Uterus (tissue), 4 donors: Measurements from ENCODE around the gene KRTAP5-5. TPM values are rescaled to one million over a fixed set of nuclear protein-coding genes. Genes with fewer than 3 reads are reported as not detected.

Source experiments
- DNase-seq, 2 donors: peaks; one replicate each; pipeline ENCODE4 v3.0.0-alpha.2; 2019 to 2020
- H3K27ac ChIP-seq, 2 donors: fragments of 200-600 bp; sonication (generic); 1 replicate in 1 of 2; 2 replicates in 1 of 2; pipeline ENCODE4 v1.5.1; 2016 to 2018
- H3K27me3 ChIP-seq, 2 donors: fragments of 200-600 bp; sonication (generic); one replicate each; pipeline ENCODE4 v1.5.1; 2018 to 2019; ENCODE audit warnings: control low read depth in 1 of 2
- H3K36me3 ChIP-seq, 2 donors: fragments of 200-600 bp; sonication (generic); one replicate each; pipeline ENCODE4 v1.5.1; 2019; ENCODE audit warnings: control low read depth in 1 of 2
- H3K4me1 ChIP-seq, 2 donors: fragments of 200-600 bp; sonication (generic); one replicate each; pipeline ENCODE4 v1.5.1; 2018 to 2019; ENCODE audit warnings: control low read depth in 1 of 2
- H3K4me3 ChIP-seq, 2 donors: fragments of 200-600 bp; sonication (generic); 1 replicate in 1 of 2; 2 replicates in 1 of 2; pipeline ENCODE4 v1.5.1; 2018 to 2019; ENCODE audit warnings: mild to moderate bottlenecking in 1 of 2
- H3K9me3 ChIP-seq, 2 donors: fragments of 200-600 bp; sonication (generic); one replicate each; pipeline ENCODE4 v1.5.1; 2019; ENCODE audit warnings: control low read depth in 1 of 2
- CTCF ChIP-seq, 4 experiments: fragments of 200-600 bp in 2 of 4; fragments of 450-650 bp in 2 of 4; sonication (generic) in 2 of 4; IDR thresholded peaks; one replicate each; pipeline ENCODE4 v1.5.1; 2016 to 2019; ENCODE audit warnings: antibody characterized with exemption in 4 of 4, mild to moderate bottlenecking in 2 of 4, moderate library complexity in 1 of 4
- POLR2A ChIP-seq, 2 donors: fragments of 450-650 bp; IDR thresholded peaks; one replicate each; pipeline ENCODE4 v1.6.1; 2016; ENCODE audit warnings: antibody characterized with exemption in 2 of 2, mild to moderate bottlenecking in 1 of 2, moderate library complexity in 1 of 2
- intact Hi-C: fragments of 100-400 bp; cut with DNase I; formaldehyde crosslinking; loops from one replicate; pipeline ENCODE4 v1.15.1; 2023; ENCODE audit warnings: low total_unique reads
- total RNA-seq, 4 donors: library from RNA; depleted of rRNA in 3 of 4; stranded (reverse); fragments of >200 nt in 3 of 4; gene quantifications; one replicate each; pipeline versions ENCODE4 v1.1.0 to v1.2.4, GENCODE V29; 2014 to 2023
- donor health status: DM: yes; HTN: yes; CAD: no.

KRTAP5-5 gene
- total RNA-seq, 4 donors from 2014 or later = not detected

GRCh38 chr11:1632053-1632714 is 2.6 kb downstream of the KRTAP5-5 start:
- no peak overlapping the region for H3K27ac ChIP-seq
- no peaks in the 10 kb centered on the region for H3K27me3 ChIP-seq
- no peaks in the 10 kb centered on the region for H3K4me1 ChIP-seq
- H3K4me3 ChIP-seq = no peak overlapping the region
- no peaks in the 10 kb centered on the region for H3K36me3 ChIP-seq
- intact Hi-C loops = no loop called here
- no peaks in the 10 kb centered on the region for H3K9me3 ChIP-seq
- no peak for DNase-seq
- TF ChIP-seq CTCF (IDR thresholded peaks at IDR 0.05) = no peak
- TF ChIP-seq POLR2A (IDR thresholded peaks at IDR 0.05) = no peak

DNA sequence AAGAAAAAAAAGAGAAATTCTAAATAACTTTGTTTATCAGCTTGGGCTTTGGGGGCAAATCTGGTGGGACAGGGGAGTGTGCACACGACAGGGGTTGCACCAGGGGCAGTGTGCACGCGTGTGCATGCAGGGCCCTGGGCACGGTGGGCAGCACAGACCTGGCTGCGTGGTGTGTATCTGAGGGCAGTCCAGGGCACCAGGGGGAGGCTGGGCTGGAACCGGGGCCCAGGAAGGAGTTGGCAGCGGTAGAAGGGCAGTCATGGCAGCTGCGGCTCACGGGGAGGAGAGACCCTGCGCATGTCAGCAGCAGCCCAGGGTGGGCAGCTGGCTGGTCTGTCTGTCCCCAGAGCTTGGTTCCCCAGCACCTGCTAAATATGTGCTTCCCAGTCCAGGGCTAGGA is 4.3 kb downstream of the KRTAP5-5 start:
- Histone ChIP-seq H3K9me3 (no peaks in the 10 kb centered on the region), H3K36me3 (no peaks in the 10 kb centered on the region), H3K27me3 (no peaks in the 10 kb centered on the region), H3K27ac (no peak overlapping the region), H3K4me3 (no peak overlapping the region), H3K4me1 (no peaks in the 10 kb centered on the region)
- intact Hi-C loops = no loop called here
- DNase-seq = no peak
- TF ChIP-seq CTCF (IDR thresholded peaks at IDR 0.05) = no peak
- TF ChIP-seq POLR2A (IDR thresholded peaks at IDR 0.05) = no peak

- H3K36me3 ChIP-seq = no peaks in the 10 kb centered on the region
- no peaks in the 10 kb centered on the region for H3K27me3 ChIP-seq
- TF ChIP-seq POLR2A (IDR thresholded peaks at IDR 0.05) (no peak), CTCF (IDR thresholded peaks at IDR 0.05) (no peak)
- intact Hi-C loops = no loop called here
- no peaks in the 10 kb centered on the region for H3K9me3 ChIP-seq
- H3K4me1 ChIP-seq = no peaks in the 10 kb centered on the region
- H3K27ac ChIP-seq = no peak overlapping the region
- no peak for DNase-seq
- H3K4me3 ChIP-seq = no peak overlapping the region
Measured at GRCh38 chr11:1636291-1636950, 6.8 kb downstream of the KRTAP5-5 start.

DNA sequence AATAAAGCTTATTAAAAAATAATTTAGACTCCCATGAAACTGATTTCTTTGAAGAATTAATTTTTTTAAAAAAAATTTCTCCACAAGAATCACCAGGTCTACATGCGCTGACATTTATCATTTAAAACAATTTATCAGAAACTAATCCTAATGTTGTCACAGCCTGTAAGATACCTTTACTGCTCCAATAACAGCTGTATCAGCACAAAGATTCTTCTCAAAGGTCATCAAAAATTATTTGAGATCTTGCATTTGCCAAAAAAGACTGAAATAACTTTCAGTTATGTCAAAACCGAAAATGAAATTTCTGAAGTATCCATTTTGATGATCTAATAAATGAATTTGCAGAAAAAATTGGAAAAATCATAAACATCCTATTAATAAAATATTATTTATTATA is 8.1 kb downstream of the KRTAP5-5 start:
- no peak overlapping the region for H3K4me3 ChIP-seq
- H3K4me1 ChIP-seq = no peaks in the 10 kb centered on the region
- TF ChIP-seq CTCF (IDR thresholded peaks at IDR 0.05) = no peak
- TF ChIP-seq POLR2A (IDR thresholded peaks at IDR 0.05) = no peak
- intact Hi-C loops = no loop called here
- no peaks in the 10 kb centered on the region for H3K27me3 ChIP-seq
- no peak for DNase-seq
- no peaks in the 10 kb centered on the region for H3K9me3 ChIP-seq
- no peaks in the 10 kb centered on the region for H3K36me3 ChIP-seq
- no peak overlapping the region for H3K27ac ChIP-seq

DNA sequence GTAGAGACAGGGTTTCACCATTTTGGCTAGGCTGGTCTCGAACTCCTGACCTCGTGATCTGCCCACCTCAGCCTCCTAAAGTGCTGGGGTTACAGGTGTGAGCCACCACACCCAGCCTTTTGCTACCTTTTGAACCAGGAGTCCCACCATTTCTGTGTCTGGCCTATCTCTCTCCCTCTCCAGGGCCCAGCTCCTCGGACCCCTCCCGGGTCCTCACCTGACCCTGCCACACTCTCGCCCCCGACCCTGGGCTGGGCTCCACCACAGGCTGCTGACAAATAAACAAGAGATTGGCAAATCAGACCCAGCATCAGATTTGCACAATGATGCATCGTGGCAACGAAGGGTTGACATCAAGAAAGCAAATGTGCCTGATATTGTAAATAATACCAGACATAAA is 8.8 kb downstream of the KRTAP5-5 start:
- DNase-seq = no peak
- Histone ChIP-seq H3K4me1 (no peaks in the 10 kb centered on the region), H3K36me3 (no peaks in the 10 kb centered on the region), H3K4me3 (no peak overlapping the region), H3K27ac (no peak overlapping the region), H3K9me3 (no peaks in the 10 kb centered on the region), H3K27me3 (no peaks in the 10 kb centered on the region)
- no peak for TF ChIP-seq CTCF (IDR thresholded peaks at IDR 0.05)
- no peak for TF ChIP-seq POLR2A (IDR thresholded peaks at IDR 0.05)
- intact Hi-C loops = no loop called here
